Tibial artery (tissue), 4 donors: ENCODE data around the gene GLT8D2.

Source experiments
- DNase-seq, 2 donors: peaks; one replicate each; pipeline ENCODE4 v3.0.0-alpha.2; 2019
- H3K27ac ChIP-seq, 2 donors: fragments of 200-600 bp; sonication (generic) in 1 of 2; 1 replicate in 1 of 2; 2 replicates in 1 of 2; pipeline ENCODE4 v1.5.1; 2018 to 2019; ENCODE audit warnings: mild to moderate bottlenecking in 1 of 2
- H3K27me3 ChIP-seq, 2 donors: fragments of 200-600 bp; sonication (generic) in 1 of 2; one replicate each; pipeline versions ENCODE4 v1.5.1 to v1.6.0; 2016 to 2019
- H3K36me3 ChIP-seq, 3 donors: fragments of 200-600 bp; sonication (generic) in 2 of 3; one replicate each; pipeline ENCODE4 v1.5.1; 2016 to 2019; ENCODE audit warnings: mild to moderate bottlenecking in 2 of 3
- H3K4me1 ChIP-seq, 4 donors: fragments of 200-600 bp; sonication (generic) in 2 of 4; 1 replicate in 3 of 4; 2 replicates in 1 of 4; pipeline ENCODE4 v1.5.1; 2016 to 2019
- H3K4me3 ChIP-seq, 2 donors: fragments of 200-600 bp; sonication (generic) in 1 of 2; 1 replicate in 1 of 2; 2 replicates in 1 of 2; pipeline ENCODE4 v1.5.1; 2018 to 2019; ENCODE audit warnings: mild to moderate bottlenecking in 2 of 2
- H3K9me3 ChIP-seq, 3 donors: fragments of 200-600 bp; sonication (generic) in 1 of 3; one replicate each; pipeline ENCODE4 v1.5.1; 2016 to 2019
- intact Hi-C: fragments of 100-400 bp; cut with DNase I; formaldehyde crosslinking; loops from one replicate; pipeline ENCODE4 v1.15.0; 2023; ENCODE audit warnings: low total_unique reads
- TF ChIP-seq, protein P1 (sequence below), 2 experiments: fragments of 200-600 bp in 1 of 2; fragments of 450-650 bp in 1 of 2; IDR thresholded peaks; one replicate each; pipeline ENCODE4 v1.5.1; 2017 to 2019; ENCODE audit warnings: antibody characterized with exemption in 2 of 2, mild to moderate bottlenecking in 1 of 2, moderate library complexity in 1 of 2

The GLT8D2 gene

DNA sequence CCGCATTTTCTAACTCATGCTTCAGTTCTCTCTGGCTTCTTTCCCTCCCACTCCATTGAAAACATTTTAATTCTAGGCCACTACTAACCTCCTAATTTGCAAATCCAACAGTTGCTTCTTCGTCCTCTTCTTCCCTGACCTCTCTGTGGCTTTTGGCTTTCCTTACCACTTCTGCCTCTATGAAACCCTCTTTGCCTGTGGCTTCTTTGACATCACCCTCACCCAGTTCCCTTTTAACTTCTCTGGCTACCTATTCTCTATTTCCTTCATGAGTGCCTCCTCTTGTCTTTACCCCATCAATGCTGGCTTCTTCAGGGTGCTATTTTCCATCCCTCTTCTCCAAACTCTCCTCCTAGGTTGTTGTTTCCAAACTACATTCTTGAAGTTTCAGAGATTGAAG lies 10.0 kb upstream of the GLT8D2 start:
- H3K27ac ChIP-seq = no peak overlapping the region
- DNase-seq = no peak
- H3K9me3 ChIP-seq = no peaks in the 10 kb centered on the region
- H3K4me3 ChIP-seq = no peak overlapping the region
- H3K4me1 ChIP-seq = peaks cover 0 to 10% (median 3%) of the 10 kb centered on the region in 4 donors
- no peaks in the 10 kb centered on the region for H3K27me3 ChIP-seq
- TF ChIP-seq, protein P1, sequence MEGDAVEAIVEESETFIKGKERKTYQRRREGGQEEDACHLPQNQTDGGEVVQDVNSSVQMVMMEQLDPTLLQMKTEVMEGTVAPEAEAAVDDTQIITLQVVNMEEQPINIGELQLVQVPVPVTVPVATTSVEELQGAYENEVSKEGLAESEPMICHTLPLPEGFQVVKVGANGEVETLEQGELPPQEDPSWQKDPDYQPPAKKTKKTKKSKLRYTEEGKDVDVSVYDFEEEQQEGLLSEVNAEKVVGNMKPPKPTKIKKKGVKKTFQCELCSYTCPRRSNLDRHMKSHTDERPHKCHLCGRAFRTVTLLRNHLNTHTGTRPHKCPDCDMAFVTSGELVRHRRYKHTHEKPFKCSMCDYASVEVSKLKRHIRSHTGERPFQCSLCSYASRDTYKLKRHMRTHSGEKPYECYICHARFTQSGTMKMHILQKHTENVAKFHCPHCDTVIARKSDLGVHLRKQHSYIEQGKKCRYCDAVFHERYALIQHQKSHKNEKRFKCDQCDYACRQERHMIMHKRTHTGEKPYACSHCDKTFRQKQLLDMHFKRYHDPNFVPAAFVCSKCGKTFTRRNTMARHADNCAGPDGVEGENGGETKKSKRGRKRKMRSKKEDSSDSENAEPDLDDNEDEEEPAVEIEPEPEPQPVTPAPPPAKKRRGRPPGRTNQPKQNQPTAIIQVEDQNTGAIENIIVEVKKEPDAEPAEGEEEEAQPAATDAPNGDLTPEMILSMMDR (IDR thresholded peaks at IDR 0.05) = no peak
- intact Hi-C loops = loop anchor here (5.0 to 10.0 kb wide), 2 partner anchors 52 to 95 kb away; partner anchors contain the start of gene TDG
- H3K36me3 ChIP-seq = no peaks in the 10 kb centered on the region

DNA sequence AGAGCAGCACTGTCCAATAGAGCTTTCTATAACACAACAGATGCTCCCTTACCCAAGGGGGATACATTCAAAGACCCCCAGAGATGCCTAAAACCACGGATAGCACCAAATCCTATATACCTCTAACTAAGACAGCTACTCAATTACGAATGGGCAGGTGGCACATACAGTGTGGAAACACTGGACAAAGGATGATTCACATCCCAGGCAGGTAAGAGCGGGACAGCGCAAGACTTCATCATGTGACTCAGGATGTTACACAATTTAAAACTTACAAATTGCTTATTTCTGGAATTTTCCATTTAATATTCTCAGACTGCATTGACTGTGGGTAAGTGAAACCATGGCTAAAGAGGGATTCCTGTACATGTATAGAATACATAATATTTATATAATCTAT lies 8.8 kb upstream of the GLT8D2 start:
- H3K9me3 ChIP-seq = no peaks in the 10 kb centered on the region

DNA sequence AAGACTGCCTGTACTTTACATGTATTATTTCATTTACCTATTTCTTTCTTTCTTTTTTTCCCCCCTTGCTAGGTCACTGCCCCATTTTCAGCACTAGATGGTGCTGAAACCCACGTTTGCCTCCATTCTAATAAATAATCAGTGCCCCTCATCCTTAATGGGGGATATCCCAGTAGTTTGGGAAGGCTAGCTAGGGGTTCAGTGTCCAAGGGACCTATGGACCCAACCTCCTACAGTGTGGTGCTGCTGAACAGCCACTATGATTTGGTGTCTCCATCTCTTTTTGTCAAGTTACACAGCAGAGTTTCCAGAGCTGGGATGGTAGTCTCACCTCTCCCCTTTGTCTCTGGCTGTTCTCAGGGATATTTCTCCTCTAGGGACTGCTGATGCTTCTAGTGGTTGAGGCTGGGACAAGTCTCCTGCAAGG lies 7.8 kb upstream of the GLT8D2 start:
- no peaks in the 10 kb centered on the region for H3K9me3 ChIP-seq
- TF ChIP-seq, protein P1 (IDR thresholded peaks at IDR 0.05) = peak; percentile 47 to 56
- H3K27me3 ChIP-seq = no peaks in the 10 kb centered on the region
- no peak overlapping the region for H3K27ac ChIP-seq
- intact Hi-C loops = loop anchor here (5.0 kb wide), 1 partner anchor 55 kb away; no protein-coding TSS in a partner anchor
- no peaks in the 10 kb centered on the region for H3K36me3 ChIP-seq
- no peak for DNase-seq
- H3K4me1 ChIP-seq = peaks cover 0 to 5% (median 0%) of the 10 kb centered on the region in 4 donors
- H3K4me3 ChIP-seq = no peak overlapping the region

More for the DNA sequence above, 8.8 kb upstream of the GLT8D2 start:
- intact Hi-C loops = loop anchor here (5.0 kb wide), 1 partner anchor 53 kb away; no protein-coding TSS in a partner anchor
- DNase-seq = no peak
- TF ChIP-seq, protein P1 (IDR thresholded peaks at IDR 0.05) = no peak
- no peaks in the 10 kb centered on the region for H3K27me3 ChIP-seq
- H3K36me3 ChIP-seq = no peaks in the 10 kb centered on the region
- H3K4me3 ChIP-seq = no peak overlapping the region
- peaks cover 0 to 9% (median 3%) of the 10 kb centered on the region in 4 donors for H3K4me1 ChIP-seq
- H3K27ac ChIP-seq = no peak overlapping the region

DNA sequence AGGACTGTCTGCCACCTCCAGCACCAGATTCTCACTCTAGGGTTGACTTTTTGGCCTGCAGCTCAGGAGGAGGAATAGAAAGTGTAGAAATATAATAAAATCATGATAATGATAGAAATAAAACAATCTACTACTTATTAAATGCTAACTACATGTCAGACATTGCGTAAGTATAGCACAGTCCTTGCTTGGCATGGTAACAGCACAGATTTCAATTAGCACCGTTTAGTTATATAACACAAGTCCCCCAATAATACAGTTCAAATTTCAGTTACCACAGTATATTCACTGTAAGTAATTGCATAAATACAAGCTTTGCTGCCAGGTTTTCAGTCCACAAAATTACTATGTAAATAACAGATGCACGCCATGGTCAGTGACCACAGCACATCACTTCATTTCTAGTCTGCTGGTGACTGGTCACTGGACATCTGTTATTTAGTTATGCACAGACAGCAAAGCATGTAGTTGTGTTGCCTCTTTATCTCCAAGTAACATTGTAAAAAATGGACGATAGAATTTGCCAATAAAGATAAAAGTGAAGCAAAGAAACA lies 6.5 kb upstream of the GLT8D2 start:
- Histone ChIP-seq H3K36me3 (no peaks in the 10 kb centered on the region), H3K27ac (no peak overlapping the region), H3K4me3 (no peak overlapping the region), H3K27me3 (no peaks in the 10 kb centered on the region), H3K4me1 (peaks cover 0 to 5% (median 0%) of the 10 kb centered on the region in 4 donors), H3K9me3 (no peaks in the 10 kb centered on the region)
- no peak for DNase-seq
- TF ChIP-seq, protein P1 (IDR thresholded peaks at IDR 0.05) = no peak
- intact Hi-C loops = loop anchor here (5.0 kb wide), 1 partner anchor 56 kb away; no protein-coding TSS in a partner anchor

DNA sequence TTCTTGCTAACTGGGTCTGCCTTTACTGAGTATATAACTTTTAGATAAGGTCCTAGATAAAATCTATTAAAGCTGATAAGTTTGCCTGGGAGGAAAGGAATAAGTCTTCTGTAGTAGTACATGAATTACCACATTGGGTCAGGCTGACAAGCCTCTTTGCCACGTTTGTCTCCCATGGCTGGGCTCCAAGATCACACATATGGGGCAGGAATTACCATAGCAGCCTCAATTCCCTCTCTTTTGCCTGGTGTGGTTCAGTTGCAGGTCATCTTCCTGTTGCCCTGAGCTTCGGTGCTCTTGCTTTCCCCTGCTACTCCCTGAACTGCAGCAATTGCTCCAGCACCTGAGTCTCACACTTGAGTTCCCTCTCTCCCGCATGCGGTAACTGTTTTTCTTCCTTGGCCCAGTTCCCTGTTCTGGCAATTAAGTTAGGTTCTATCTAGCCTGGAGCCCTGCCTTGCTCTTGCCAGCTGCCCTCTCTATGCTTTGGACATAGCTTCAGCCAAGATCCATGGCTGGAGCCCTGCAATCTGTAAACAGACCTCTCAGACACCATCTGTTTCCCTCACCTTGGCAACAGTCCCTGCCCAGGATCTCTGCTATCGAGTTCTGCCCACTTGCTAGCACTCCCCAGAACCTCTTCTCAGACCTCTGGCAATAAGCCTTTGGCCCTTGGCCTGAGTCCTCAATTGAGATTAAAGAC lies 5.8 kb upstream of the GLT8D2 start:
- Histone ChIP-seq H3K36me3 (no peaks in the 10 kb centered on the region), H3K4me3 (no peak overlapping the region), H3K4me1 (peaks cover 0 to 6% (median under 1%) of the 10 kb centered on the region in 4 donors), H3K9me3 (no peaks in the 10 kb centered on the region), H3K27me3 (no peaks in the 10 kb centered on the region), H3K27ac (no peak overlapping the region)
- TF ChIP-seq, protein P1 (IDR thresholded peaks at IDR 0.05) = no peak
- intact Hi-C loops = loop anchor here (5.0 kb wide), 1 partner anchor 56 kb away; no protein-coding TSS in a partner anchor
- DNase-seq = peak in 1 of 2 donors; percentile 22
